GM13977 (cell line): ENCODE data around the gene LRP5.

Source experiments
- DNase-seq: peaks from one replicate; pipeline ENCODE4 v3.0.0; 2012; ENCODE audit warnings: low spot score
- CTCF ChIP-seq: IDR thresholded peaks from 2 replicates; pipeline ENCODE4 v1.5.1; 2012; ENCODE audit warnings: mild to moderate bottlenecking, control low read depth; ENCODE audit not compliant: insufficient read depth; ENCODE audit errors: extremely low read depth, missing control alignments
- in situ Hi-C: fragments of 300-500 bp; cut with MboI; formaldehyde crosslinking; loops from one replicate; pipeline ENCODE4 v1.12.0; 2022; ENCODE audit warnings: low sequenced_read_pairs, low pct_unique_long_range_greater_than_20kb, mixed read lengths, inconsistent platforms; ENCODE audit not compliant: unreplicated experiment

LRP5 gene

GRCh38 chr11:68324695-68325094, 12.3 kb downstream of the LRP5 start:
- no peak for TF ChIP-seq CTCF
- in situ Hi-C loops = no loop called here
- DNase-seq = no peak

GRCh38 chr11:68325183-68325906, 13.0 kb downstream of the LRP5 start:
- TF ChIP-seq CTCF = no peak
- no peak for DNase-seq
- in situ Hi-C loops = no loop called here

GRCh38 chr11:68325907-68326220, 13.5 kb downstream of the LRP5 start:
- no peak for TF ChIP-seq CTCF
- in situ Hi-C loops = no loop called here
- DNase-seq = no peak

GRCh38 chr11:68326334-68327215, 14.2 kb downstream of the LRP5 start:
- in situ Hi-C loops = no loop called here
- no peak for TF ChIP-seq CTCF
- no peak for DNase-seq

- TF ChIP-seq CTCF = no peak
- in situ Hi-C loops = no loop called here
- no peak for DNase-seq
Measured at GRCh38 chr11:68327586-68328370, 15.4 kb downstream of the LRP5 start.

- no peak for TF ChIP-seq CTCF
- in situ Hi-C loops = no loop called here
- no peak for DNase-seq
Measured at GRCh38 chr11:68328374-68329091, 16.1 kb downstream of the LRP5 start.
